ENCODE measurements around the gene XXYLT1.
"Not testable (repeated sequence)": the region's sequence is repeated elsewhere in the genome, so short reads cannot be mapped to it uniquely, and the experiment has no call there.

XXYLT1 gene

DNA sequence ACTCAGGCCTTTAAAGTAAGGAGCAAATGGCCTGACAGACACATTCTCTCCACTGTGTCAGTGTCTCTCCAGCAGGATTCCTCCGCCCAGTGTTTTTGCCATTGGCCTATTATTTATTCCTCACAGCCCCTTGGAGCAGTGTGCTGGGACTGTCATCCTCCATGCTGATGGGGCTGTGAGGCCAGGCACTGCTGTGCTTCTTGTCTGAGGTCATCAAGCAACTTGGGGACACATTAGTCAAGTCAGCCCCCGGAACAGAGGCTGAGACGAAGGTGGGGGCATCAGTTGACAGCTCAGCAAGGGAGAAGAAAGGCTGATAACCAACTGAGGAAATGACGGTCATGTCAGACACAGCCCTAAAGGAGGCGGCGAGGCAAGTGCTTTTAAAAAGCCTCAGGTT is 67.4 kb downstream of the XXYLT1 start:
- no peak for DNase-seq

DNA sequence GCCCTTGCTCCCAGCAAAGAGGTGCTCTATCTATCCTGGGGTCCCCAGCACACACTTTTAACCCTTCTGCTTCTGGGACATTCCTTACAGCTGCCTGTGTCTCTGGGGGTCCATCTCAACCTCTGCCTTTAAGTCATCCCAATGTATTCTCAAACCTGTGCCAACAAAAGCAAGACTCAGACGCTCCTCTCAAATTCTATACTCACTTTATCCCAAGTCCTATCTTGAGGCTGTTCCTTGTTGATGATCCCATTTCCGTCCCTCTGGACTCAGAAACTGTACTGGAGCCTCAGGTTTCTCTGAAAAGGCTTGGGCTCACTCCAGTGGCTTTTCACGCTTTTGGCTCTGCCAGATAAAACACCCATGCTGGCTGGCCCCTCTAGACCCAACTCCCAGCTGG is 69.7 kb downstream of the XXYLT1 start:
- DNase-seq: no peak

DNA sequence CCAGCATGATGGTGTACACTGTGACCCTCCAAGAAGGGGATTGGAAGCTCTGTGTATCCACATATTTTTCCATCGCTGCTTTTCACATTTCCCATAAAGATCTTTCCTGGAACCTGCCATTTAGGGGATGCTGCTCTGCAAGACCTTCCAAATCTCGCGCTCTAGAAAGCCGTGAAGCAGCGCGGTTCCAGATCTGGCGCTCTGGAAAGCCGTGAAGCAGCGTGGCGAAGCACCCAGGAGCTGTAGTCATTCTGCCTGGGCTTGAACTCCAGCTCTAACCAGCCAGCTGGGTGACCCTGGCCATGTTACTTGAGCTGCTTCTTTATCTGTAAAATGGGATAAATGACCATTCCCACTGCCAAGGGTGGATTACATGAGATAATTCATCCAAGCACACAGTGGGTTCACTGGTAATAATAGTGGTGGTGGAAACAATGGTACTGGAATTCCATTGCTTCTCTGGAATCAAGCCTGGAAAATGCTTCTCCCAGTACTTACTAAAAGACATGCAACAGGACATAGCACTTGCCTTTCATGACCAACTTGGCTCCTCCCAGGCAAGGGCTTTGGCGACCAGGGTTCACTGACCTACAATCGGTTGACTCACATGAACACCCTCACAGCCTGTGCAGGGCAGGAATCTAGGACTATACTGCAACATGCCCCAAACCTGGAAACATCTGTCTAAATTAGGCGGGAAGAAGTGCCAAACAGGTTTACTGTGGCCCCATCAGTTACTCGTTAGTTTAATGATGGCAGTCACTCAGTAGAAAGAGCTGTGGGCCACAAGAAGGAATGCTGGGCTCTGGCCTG is 70.7 kb downstream of the XXYLT1 start:
- DNase-seq: no peak

DNA sequence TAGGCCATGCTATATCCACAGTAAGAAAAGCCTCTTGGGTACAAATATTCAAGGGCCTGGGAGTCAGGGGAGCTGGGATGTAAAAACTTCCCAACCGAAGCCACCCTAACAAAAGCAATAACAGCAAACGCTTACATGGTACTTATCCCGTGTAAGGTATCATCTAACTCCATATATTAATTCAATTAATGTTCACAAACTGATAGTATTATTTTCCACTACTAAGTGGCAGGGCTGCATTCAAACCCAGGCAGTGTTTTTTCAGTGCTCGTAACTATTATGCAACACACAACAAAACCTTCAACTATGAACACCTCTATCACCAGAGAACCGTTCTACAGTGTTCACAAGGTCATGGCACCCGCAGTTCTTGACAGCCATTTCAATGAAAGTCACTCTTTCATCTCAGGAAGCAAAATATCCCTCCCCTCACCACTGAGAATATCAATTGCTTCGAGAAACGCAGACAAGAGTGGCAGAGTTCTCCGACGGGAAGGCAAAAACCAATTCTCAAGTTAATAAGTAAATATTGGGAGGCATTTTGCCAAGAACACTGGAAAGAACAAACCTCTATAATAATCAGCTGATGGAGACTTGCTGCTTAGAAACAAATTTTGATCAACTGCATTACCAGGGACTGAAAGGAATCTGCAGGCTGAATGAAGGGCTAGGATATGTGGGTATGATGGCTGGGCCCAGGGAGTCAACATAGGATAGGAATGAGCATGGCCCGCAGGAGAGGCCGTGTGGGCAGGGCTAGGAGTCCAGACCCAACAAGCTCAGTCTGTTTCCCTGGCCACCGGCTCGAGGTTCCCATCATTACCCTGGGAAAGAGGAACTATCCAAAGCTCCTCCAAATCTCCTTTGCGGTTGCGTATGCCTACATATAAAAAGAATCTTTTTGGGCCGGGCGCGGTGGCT is 72.3 kb downstream of the XXYLT1 start:
- no peak for DNase-seq

DNA sequence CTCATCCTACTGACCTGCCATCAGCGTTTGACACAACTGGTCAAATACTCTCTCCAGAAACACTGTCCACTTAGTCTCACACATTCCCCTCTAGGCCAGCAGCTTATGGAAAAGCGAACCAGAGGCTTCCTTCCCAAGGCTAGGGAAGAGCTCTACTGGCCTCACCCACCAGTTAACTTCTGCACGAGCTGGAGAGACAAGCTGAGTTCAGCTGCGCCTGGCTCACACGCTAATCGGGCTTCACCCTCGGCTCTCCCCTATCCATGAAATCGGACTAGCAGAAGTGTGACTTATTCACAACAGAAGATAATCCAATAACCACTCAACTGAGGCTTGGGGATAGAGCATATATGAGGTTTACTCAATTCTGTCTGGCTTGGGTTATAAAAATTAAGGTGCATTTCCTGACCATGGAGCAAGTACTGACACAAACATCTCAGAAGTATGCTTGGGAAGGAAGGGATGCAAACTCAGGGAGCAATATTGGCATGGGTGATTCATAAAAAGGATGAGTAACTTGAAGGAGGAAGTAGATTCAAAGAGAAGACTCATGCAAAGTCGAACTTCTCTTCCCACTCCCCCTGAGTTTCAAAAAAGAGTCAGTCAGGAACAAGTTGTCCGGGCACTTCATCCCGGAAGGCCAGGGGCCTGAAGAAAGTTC is 73.1 kb downstream of the XXYLT1 start:
- DNase-seq: no peak

DNA sequence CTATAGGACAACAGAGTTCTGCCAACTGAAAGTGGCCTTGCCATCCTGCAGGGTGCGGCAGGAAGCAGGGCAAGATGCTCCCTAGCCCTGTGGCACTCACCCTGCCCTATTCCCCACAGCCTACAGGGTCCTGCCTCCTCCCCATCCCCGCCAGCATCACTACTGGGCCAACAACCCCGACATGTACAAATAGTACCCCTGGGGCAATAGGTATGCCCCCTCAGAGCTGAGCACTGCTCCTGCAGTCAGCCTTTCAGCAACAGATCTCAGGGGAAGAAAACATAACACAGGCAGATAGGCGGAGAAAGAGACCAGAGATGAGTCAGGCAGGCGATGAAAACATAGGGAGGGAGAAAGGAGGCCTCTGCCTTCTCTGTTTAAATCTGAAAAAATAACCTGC is 74.7 kb downstream of the XXYLT1 start:
- no peak for DNase-seq

DNA sequence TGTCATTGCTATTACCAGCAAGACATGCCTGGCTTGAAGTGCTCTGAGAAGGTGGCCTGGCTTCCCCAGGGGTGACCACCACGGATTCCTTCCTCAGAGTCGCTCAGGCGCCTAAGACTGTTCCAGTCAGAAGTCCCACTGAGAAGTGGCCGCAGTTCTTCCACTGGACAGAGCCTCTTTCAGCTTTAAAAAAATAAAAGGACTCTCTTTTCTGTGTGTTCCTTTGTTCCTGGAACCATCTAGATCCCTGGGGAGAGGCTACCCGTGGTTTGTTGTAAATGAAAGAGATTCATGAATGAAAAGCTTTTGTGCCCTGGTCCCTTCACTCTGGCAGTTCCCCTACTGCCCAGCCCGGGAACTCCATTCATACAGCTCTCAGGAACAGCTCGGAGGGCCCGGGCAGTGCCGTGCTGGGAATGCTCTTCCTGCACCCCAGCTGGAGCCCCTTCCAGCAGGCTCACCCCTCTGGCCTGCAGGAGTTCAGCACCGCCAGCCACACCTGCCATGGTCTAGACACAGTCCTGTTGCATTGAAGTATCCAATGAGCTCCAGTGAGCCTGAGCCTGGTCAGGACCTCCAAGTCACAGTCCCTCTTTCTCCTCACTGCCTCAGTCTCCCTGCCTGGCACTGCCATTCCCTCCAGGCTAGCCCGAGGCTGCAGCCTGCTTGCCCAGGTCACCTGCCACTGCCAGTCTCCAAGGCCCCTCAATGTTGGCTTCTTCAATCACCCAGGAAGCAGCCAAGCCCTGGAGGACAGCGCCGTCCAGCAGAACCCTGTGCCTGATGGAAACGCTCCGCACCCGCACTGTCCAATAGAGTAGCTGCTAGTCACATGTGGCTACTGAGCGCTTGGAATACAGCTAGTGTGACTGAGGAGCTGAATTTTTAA is 75.4 kb downstream of the XXYLT1 start:
- no peak for DNase-seq

DNA sequence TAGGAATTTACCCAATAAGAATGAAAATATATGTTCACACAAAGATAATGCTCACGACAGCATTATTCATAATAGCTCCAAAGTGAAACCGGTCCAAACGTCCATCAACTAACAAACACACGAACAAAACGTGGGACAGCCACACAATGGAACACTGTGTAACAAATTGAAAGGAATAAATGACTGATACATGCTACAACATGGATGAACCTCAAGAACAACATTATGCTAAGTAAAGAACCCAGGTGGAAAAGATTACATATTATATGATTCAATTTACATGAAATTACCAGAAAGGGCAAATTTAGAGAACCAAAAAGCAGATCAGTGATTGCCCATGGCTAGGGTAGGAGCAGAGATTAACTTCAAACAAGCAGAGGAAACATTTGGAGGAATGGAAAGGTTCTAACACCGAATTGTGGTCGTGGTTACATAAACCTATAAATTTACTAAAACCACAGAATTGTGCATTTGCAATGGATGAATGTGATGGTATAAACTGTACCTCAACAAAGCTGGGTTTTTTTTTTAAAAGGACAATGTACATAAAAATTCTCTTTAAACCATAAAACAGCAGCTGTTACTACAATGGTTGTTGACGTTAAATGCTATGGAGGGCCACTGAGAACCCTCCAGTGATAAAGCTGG is 76.3 kb downstream of the XXYLT1 start:
- DNase-seq: no peak

DNA sequence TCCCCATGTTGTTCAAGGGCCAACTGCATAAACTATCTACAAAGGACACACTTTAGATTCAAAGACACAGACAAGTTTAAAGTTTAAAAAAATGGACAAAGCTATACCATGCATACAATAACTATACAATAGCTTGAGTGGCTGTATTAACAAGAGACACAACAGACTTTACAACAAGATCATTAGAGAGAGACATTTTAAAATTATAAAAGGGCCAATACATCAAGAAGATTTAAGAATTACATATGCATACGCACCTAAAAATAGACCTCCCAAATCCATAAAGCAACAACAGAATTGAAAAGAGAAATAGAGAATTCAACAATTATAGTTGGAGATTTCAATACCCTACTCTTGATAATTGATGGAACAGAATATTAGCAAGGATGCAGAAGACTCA is 79.4 kb downstream of the XXYLT1 start:
- DNase-seq: no peak

DNA sequence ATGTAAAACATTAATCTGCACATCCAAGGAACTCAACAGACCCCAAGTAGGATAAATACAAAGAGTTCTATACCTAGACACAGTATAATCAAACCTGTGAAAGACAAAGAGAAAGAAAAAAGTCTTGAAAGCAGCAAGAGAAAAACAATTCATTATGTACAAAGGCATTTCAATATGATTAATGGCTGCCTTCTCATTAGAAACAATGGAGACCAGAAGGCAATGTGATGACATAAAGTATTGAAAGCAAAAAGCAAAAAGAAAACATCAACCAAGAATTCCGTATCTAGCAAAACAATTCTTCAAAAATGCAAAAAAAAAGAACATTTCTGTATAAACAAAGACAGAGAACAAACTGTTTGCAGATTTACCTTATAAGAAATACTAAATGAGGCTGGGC is 81.1 kb downstream of the XXYLT1 start:
- no peak for DNase-seq

DNA sequence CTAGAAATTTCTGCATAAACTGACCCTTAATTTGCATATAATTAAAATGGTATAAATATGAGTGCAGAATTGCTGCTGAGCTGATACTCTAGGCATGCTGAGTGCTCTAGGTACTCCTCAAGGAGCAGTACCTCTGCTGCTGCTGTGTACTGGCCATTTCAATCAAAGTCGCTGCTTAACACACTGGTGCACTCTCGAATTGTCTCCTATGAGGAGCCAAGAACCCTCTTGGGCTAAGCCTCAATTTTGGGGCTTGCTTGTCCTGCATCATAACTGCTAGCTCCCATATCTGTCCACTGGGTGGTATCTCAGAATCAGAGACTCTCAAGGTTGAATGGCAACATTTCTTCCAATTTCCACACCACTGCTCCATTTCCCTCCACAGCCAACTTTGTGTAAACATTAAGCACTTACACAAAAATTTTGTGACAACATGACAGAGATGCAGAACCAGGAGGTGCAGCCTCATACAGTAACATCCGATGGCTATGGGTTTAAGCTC is 82.5 kb downstream of the XXYLT1 start:
- DNase-seq: no peak

DNA sequence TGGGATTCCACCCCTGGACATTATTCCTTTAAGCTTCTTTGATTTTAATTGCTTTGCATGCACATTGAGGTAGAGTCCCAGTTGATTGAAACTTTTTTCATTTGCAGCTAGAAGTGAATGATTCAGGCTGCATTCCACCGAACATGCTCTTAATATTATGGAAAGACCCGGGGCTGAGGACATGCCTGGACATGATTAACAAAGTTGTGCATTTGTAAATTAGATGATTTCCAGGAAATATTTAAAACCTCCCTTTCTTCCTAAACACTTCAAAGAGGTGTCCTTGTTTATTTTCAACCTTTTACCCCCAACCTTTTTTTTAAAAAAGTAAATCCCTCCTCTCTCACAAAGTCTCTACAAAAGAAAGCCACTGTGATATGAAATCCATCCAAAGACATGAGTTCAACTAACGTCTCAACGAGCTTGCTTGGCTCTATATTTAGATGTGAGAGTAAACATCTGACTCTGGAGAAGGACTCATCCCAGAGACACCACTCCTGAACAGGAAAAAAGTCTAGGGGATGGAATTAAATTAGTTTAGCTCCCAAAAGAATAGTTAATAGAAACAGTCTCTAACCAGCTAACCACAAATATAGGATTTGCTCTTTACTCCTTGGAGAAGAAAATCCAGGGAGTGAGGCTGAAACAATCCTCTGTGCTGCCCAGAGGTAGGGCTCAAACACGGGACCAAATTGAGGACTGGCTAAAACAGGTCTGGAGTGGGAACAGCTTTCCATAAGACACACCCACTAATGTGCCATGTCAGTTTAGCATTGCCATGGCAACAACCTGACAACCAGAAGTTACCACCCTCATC is 83.1 kb downstream of the XXYLT1 start:
- no peak for DNase-seq

DNA sequence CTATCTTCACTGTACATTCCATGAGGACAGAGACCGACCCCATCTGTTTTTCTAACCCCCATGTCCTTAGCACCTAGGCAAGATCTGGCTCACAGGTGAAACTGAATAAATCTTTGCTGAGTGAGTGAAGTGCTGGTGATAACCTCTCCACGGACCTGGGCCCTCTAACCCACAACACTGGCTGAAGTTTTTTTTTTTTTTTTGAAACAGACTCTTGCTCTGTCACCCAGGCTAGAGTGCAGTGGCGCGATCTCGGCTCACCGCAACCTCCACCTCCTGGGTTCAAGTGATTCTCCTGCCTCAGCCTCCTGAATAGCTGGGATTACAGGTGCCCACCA is 84.3 kb downstream of the XXYLT1 start:
- DNase-seq: not testable (repeated sequence)

DNA sequence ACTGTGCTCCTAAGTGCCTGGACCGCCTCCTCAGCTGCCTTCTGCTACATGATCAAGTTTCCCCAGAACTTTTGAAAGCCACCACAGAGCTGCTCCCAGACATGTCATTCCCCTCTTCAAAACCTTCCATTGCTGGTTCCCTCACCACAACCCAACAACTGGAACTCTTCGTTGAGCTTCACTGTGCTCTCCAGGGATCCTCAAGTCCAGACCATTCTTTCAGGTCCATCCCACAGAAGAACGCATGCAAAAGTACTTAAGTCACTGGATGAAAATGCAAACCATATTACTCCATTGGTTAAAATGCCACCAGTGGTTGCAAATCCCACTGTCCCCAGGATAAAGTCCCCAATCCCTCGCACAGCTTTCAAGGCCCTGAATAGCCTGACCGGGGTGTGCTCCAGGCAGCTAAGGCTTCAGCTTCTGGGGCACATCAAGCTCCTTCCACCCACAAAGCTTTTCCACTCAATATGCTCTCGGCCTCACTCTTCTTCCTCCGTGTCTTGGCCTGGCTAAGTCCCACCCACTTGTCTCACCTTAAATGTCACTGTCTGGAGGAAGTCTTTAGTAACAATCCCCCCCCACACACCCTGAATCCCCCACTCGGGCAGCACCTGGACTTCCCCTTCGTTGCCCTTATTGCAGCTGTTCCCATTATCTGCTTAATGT is 84.8 kb downstream of the XXYLT1 start:
- no peak for DNase-seq

DNA sequence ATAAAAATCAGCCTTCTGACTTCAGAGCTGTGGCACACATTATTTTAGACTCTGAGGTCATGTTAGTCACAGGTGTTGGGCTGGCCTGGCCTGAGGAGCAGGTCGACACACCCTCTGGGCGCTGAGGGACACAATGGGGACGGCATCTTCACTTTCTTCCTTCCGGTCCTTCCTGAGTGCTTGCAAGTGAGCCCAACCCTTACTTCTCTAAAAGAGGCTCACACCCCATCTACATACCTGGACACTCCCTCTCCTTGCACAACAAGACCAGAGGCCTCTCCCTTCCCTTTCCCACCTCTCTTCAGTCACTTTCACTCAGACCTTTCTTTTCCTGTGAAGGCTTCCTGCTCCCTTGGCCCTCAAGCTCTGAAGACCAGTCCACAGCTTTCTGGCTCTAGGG is 85.4 kb downstream of the XXYLT1 start:
- no peak for DNase-seq

DNA sequence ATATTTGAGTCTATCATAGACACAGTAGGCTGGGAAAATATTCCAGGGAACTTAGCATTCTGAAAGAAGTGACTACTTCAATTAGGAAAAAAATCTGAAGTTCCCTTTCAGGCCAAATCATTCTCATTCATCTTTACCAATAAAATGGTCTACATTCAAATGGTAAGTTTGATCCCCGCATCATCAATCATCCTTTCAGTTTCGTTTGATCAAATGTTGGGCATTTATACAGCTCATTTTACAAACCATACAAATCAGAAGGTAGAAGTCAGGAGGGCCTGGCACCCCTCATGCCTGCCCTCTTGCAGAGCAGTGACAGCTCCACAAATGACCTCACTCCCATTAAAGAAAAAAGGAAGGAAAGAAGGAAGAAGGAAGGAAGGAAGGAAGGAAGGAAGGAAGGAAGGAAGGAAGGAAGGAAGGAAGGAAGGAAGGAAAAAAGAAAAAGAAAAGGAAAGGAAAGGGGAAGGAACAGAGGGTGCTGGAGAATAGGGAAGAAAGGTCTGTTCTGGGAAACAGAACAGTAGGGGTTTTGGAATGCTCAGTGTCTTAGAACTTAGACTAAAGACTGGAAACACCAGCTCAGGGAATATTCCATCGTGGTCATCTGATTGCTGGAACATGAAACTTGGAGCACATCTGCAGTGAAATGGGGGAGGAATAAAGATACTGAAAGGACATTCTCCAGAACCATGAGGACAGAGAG is 86.1 kb downstream of the XXYLT1 start:
- no peak for DNase-seq

DNA sequence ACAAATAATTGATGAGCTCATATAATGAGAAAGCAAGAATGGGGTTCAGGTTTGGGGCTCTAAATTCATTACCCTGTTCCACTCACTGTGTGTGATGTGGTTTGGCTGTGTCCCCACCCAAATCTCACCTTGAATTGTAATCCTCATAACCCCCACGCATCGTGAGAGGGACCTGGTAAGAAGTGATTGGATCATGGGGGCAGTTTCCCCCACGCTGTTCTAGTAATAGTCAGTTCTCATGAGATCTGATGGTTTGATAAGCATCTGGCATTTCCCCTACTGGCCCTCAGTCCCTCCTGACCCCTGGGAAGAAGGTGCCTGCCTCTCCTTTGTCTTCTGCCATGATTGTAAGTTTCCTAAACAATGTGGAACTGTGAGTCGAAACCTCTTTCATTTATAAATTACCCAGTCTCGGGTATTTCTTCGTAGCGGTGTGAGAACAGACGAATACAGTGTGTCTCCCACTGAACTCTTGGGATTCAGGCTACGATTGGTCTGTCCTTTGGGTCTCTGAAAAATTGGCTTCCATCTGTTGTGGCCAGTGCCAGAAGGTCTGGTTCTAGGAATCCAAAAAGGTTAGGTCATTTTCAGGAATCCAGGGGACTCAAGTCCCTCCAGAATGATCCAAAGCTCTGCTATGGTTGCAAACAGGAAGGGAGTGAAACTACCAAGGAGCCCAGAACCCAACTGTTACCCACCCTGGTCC is 87.7 kb downstream of the XXYLT1 start:
- DNase-seq: no peak

DNA sequence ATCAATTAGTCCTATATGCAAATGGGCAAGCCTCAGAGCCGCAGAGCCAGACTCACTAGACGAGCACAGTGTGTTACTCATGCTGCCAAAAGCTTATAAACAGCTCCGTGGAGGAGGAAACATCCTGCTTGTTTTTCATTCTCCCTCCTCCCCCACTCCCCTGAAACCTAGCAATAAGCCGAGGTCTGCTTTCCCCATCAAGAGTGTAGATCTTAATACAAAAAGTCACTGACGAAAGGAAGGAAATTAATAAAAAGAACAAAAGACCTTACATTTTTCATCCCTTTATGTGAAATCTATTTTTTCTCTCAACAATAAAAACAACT is 88.5 kb downstream of the XXYLT1 start:
- no peak for DNase-seq

DNA sequence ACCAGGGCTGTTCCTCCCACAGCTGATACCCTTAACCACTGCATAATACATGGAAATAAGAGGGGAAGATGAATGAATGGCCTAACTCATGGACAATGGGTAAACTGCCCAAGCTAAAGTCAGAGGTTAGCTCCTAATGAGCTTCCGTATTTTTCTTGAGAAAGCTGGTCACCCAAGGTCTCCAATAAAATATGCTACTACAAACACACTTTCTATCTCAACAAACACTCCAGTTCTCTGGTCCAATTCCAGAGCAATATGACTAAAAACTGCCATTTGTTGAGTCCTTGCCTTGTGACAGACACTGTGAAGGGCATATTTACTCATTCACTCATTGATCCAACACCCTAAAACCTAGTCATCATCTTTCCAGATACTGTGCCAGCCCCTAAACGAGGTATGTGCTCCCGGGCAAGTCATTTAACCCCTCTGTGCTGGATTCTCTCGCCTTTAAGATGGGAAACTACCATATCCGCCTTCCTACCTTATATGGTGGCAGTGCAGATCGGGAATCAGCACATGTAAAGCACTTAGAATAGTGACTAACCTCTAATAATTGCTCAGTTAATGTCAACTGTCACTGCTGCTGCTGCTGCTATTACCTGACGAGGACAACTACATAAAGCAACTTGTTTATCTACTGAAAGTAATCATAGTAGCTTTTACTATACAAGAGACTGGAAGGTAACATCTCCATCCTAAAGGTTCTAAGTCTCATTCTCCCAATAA is 89.1 kb downstream of the XXYLT1 start:
- DNase-seq: no peak

All from NCI-H2171 treated with DMSO at 0.1 percent for 48 hours (cell line).